Stimulated activated CD8-positive, alpha-beta memory T cell treated with anti-CD3 and anti-CD28 coated beads, Interleukin-4, amount 100 ng/mL, for 48 hours (primary cell): ENCODE results near the gene SGSM2.
A peak's percentile ranks its signal among the peaks of the same experiment; 100 is the strongest.
"Not testable (repeated sequence)": the region's sequence is repeated elsewhere in the genome, so short reads cannot be mapped to it uniquely, and the experiment has no call there.

Experiments
- DNase-seq: peaks from one replicate; pipeline ENCODE4 v3.0.0-alpha.2; 2020

The SGSM2 gene, protein sequence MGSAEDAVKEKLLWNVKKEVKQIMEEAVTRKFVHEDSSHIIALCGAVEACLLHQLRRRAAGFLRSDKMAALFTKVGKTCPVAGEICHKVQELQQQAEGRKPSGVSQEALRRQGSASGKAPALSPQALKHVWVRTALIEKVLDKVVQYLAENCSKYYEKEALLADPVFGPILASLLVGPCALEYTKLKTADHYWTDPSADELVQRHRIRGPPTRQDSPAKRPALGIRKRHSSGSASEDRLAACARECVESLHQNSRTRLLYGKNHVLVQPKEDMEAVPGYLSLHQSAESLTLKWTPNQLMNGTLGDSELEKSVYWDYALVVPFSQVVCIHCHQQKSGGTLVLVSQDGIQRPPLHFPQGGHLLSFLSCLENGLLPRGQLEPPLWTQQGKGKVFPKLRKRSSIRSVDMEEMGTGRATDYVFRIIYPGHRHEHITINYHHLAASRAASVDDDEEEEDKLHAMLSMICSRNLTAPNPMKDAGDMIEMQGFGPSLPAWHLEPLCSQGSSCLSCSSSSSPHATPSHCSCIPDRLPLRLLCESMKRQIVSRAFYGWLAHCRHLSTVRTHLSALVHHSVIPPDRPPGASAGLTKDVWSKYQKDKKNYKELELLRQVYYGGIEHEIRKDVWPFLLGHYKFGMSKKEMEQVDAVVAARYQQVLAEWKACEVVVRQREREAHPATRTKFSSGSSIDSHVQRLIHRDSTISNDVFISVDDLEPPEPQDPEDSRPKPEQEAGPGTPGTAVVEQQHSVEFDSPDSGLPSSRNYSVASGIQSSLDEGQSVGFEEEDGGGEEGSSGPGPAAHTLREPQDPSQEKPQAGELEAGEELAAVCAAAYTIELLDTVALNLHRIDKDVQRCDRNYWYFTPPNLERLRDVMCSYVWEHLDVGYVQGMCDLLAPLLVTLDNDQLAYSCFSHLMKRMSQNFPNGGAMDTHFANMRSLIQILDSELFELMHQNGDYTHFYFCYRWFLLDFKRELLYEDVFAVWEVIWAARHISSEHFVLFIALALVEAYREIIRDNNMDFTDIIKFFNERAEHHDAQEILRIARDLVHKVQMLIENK

DNA sequence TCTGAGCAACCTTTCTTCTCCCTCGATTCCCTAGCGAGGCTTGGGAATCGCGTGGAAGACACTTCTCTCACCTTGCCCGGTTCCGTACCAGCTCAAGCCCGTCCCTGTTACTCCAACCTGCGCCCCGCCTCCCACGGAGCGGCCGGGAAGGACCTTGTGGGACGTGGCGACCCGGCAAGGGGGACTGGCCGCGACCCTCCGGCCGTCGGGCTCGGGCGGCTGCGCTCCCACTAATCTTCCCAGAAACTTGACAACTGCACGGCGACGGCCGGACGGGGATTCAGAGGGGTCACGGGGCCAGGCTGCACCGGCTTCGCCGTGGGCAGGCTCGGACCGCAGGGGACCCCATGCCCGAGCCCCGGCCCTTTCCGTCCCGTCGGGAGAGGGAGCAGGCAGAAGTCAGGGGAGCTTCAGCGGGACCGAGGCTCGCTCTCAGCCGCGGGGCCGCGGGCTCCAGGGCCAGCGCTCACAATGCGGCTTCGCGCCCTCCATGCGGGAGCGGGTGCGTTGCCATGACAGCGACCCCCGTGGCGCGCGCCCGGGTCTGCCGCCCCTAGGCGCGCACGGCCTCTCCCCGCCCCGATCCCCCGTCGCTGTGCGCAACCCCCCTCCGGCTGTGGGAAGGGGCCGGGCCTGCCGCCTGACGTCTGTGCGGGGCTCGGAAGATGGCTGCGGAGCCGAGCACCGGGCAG lies at the start of gene SGSM2:
SGSM2 (plus strand) TSS at position 650 of the 692 bp plus-strand sequence. CDS start 188 bp downstream, outside the sequence.
- DNase-seq, result peak; percentile 76

DNA sequence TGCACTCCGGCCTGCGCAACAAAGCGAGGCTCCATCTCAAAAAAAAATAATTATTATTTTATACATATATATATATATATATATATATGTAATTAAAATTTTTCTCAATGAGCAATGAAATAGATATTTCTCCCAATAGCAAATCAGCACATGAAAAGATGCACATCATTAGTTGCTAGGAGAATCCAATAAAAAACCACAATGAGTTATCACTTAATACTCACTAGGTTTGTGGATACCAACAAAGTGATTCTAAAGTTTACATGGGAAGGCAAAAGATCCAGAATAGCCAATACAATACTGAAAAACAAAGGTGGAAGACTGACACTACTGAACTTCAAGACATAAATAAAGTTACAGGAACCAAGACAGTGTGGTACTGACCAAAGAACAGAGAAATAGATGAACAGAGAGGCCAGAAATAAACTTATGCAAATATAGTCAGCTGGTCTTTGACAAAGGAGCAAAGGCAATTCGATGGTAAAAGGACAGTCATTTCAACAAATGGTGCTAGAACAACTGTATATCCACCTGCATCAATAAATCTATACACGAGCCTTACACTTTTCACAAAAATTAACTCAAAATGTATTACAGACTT lies 47.3 kb upstream of the SGSM2 start:
- DNase-seq, result no peak

DNA sequence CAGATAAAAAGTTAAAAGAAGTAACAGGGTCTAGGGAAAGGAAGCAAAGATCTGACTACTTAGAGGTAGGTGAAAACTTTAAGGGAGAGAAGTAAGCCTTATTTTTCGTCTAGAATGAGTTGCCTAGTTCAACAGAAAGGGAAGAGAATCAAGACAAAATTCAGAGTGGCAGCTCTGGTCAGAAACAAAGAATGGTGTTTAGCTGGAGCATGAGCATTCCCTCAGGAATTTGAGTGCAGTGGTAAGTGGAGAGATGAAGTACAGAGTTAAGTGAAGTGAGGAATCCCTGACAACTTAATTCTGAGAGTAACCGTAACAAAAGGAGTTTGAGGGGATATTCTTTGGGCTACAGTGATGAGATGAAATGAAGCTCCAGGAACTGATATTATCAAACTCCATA lies 45.2 kb upstream of the SGSM2 start:
- DNase-seq, result no peak

DNA sequence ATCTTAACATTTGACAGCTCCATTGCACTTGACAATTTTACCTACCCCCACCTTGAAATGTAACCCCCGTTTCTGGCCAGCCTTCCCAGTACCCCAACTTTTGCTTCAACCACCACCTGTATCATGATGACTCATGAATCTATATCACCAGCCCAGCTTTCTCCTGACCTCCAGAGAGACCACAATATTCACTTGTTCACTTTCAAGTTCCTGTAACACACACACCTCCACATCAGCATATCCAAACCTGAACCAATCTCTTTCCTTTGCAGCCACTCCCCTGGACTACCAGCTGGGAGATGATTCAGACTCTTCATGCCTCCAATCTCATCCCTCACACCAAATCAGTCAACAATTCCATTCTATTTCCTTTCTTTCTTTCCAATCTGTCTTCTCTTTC lies 41.7 kb upstream of the SGSM2 start:
- DNase-seq, result no peak

DNA sequence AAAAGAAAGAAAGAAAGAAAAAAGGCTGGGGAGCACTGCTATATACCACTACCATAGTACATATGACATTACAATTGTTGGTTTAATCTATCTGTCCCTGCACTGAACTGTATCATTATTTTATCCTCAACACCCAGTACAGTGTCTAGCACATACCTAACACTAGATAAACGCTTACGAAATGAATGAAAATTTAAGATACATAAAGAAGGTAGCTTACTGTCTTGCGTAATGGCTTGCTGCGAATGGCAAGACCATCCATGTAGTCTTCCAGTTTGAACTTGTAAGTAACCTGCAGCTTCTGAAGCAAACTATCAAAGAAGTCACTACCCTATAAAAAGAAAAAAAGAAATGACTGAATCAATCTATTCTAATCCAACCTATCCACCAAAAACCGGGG lies 40.3 kb upstream of the SGSM2 start:
- no peak for DNase-seq

DNA sequence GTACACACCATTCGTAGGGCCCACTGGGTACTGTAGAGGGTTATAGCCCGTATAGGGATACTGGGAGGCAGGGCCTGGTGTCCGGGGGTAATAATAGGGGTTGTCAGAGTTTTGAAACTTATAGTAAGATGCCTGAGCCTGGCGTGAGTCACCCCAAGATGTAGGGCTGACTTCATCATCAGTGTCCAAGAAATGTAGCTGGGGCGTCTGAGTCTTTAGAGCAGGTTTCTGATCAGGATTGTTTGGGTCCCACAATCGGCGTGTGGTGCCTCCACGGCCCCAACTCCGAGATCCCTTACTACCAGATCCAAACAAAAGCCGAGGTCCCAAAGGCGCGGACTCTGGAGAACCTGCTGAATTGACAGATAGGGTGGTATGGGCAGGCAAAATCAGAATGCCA lies 38.2 kb upstream of the SGSM2 start:
- no peak for DNase-seq

DNA sequence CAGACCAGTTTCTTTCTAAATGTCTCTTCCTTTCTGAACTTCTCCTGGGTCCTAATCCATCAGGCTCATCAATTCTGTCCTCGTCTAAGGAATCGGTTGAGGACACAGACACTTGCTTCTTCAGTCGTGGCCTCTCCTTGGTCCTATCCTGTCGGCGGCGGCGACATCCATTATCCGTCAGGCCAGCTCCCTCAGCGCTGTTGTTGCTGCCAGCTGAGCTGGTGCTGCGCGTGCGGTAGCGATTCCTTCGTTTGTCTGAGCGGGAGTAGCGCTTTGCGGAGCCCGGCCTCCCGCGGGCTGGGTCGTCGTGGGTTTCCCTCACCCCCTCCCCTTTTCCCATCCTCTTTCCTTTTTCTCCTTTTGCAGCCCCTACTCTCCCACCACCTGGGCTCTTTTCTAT lies 37.5 kb upstream of the SGSM2 start:
- DNase-seq, result no peak

DNA sequence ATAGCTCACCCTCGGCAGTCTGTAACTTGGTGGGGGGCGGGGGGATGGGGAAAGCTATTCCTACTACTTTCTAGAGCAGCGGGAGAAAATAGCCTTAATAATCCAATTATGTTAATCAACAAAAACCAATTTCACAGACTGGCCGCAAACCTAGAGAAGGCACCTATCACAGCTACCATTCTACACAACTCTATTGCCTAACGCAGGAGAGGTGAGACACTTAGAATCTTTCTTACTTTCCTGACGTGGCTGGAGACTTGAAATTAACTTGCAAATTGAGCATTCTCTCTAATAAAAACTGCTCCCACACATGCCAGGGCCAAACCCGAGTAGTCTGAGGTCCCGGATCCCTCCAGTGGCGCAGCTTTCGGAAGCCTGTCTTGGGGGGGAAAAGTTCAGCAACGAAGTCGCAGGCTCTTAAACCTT lies 34.5 kb upstream of the SGSM2 start:
- DNase-seq, result no peak

DNA sequence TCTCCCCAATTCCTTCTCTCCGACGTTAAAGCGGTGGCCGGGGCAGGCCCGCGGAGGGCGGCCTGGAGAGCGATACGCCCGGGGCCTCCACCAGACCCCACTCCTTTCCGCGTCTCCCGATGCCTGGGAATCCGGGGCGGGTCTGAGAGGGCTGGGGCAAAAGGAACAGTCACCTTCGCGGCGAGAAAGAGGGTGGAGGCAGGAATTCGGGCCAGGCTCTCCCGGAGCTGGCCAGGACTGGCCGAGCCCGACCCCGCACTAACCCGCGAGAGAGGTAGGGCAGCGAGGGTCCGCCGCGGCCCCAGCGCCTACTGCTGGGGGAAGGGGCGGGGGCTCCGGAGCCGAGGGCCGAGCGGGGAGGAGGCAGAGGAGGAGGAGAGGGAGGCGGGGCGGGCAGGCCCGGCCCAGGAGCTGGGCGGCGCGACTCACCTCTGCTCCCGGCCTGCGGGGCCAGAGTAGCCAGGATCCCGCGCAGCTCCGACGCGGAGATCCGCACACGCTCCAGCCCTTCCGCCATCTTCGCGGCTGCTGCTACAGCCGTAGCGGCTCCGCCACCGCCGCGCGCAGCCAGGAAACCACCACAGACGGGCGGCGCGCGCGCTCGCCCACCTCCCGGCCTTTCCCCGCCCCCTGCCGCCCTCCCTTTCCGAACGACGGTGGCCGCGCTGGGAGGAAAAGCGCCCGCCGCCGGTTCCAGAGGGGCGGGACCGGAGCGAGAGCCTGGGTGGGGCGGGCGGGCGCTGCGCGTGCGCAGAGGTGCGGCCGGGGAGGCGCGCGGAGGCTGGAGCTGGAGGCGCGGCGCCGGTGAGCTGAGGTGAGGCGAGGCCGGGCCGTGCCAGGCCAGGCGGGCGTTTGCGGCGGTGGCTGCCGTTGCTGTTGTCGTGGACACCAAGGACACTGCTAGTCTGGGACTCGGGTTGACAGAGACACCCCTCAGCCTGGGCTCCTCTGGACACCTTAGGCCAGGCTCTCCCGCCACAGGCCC lies 33.8 kb upstream of the SGSM2 start, which contains the start of the genes SMG6 and SRR:
SMG6 (minus strand) TSS at position 582 of the 985 bp plus-strand sequence; CDS start at position 517, 65 bp downstream.
SRR (plus strand) TSS at position 747 of the 985 bp plus-strand sequence. CDS start 11,611 bp downstream, outside the sequence.
- peak; percentile 96 for DNase-seq

DNA sequence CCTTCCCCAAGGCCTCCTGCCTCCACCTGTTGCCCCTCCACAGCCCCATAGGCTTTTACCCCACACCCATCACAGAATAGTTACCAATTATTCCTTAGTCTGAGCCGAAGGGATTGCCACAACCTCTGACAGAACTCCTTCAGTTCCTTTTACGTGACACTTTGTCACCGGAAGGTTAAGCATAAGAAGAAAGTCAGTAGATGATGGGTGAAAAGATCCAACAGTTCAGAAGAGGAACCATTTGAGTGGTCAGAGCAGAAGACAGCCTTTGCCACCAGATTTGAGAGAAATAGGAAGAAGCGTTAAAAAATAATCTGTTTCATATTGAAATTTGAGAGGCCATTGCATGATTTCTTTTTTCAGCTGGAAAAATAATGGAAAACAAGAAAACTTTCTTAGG lies 32.4 kb upstream of the SGSM2 start:
- DNase-seq, result no peak

DNA sequence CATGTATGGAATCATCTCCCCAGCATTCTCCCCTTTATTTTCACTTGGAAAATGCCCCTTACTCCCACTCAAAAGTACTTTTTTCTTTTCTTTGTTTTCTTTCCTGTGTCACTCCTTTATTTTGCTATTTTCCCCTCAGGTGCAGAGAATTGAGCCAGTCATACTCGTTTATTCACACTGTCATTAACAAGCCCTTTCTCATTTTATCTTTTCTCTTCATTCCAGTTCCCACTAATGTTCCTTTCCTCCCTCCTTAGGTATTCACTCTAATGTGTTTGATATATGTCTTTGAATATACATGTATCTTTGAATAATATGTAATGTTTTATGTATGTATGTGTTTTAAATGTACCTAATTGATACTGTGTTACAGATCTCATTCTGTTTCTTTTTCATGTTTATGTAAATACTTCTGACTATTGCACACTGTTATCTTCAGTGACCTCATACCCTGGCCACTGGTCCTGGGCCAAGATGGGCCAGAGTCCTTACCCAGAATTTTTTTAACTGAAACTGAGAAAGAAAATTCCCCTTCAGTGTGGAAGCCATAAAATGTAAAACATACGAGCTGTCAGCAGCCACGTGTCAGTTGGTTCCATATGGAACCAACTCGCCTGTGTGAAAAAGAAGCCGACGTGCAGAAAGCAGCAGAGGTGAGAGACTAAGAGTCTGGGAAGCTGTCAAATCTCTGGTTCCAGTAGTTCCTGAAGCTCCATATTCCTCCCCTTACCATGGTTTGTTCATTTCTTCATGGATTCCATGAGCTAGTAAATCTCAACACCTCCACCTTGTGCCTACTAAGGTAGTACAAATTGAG lies 27.8 kb upstream of the SGSM2 start:
- no peak for DNase-seq

DNA sequence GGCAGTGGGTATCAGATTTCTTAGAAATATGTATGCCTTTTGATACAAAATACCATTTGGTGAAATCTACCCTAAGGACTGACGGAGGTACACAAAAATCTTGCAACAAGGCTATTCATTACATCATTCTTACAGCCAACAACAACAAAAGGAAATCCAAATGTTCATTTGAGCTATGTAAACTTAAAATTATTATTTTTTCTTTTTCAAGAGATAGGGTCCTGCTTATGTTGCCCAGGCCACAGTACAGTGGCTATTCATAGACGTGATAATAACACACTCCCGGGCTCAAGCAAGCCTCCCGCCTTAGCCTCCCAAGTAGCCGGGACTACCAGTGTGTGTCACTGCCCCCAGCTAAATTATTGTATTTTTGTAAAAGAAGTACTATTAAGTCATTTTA lies 24.6 kb upstream of the SGSM2 start:
- DNase-seq, result no peak

DNA sequence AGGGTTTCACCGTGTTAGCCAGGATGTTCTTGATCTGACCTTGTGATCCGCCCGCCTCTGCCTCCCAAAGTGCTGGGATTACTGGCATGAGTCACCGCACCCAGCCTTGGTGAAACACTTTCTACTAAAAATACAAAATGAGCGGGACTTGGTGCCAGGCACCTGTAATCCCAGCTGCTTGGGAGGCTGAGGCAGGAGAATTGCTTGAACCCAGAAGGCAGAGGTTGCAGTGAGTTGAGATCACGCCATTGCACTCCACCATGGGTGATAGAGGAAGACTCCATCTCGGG lies 20.4 kb upstream of the SGSM2 start:
- DNase-seq, result not testable (repeated sequence)

DNA sequence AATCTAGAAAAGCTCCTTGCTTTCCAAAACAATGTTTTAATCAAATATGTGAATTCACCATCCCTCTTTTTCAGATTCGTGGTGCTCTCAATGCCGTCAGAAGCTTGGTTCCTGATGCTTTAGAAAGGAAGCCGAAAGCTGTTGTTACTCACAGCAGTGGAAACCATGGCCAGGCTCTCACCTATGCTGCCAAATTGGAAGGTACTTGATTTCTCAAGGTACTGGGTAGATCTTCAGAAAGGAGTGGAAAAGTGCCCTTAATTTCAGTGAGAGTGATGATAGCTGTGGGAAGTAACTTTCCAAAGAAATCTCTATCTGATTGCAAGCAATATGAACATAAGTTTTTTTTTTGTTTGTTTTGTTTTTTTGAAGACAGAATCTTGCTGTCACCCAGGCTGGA lies 19.5 kb upstream of the SGSM2 start:
- no peak for DNase-seq

DNA sequence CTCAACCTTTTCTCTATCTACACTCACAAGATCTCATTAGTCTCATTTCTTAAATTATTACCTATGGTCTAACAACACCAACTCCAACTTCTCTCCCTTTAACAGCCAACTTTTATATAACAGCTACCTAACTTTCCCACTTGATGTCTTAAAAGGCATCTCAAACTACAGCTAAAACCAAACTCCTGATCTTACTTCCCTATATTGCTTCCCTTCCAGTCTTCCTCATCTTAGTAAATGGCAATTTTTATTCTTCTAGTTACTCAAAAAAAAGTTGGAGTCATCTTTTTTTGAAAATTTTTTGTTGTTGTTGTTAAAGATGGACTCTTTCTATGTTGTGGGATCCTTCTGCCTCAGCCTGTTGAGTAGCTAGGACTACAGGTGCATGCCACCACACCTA lies 18.2 kb upstream of the SGSM2 start:
- no peak for DNase-seq

DNA sequence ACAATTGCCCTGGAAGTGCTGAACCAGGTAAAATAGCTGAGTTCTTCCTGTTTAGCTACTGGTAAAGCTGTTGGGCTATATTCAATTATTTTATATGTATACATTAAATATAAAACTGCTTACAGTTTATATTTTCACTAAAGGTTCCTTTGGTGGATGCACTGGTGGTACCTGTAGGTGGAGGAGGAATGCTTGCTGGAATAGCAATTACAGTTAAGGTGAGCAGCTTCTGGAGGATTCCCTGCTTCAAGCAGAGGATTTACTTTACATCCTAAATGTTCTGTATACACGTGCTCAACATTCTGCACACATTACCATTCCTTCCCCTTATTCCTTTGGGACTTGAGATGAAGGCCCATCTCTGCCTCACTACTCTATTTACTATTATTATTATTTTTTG lies 15.9 kb upstream of the SGSM2 start:
- no peak for DNase-seq

DNA sequence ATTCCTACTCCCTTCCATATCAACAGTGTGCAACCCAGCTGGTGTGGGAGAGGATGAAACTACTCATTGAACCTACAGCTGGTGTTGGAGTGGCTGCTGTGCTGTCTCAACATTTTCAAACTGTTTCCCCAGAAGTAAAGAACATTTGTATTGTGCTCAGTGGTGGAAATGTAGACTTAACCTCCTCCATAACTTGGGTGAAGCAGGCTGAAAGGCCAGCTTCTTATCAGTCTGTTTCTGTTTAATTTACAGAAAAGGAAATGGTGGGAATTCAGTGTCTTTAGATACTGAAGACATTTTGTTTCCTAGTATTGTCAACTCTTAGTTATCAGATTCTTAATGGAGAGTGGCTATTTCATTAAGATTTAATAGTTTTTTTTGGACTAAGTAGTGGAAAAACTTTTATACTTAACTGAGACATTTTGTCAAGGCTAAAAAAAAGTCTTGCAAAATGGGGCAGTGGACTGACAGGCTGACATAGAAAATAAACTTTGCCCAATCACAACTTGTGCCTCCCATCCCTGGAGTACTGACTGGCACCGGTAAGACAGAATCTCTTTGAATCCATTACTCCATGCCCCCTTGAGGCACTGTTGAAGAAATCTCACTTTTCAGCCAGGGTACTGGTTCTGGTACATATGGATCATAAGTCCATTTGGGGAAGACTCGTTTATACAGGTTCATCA lies 13.5 kb upstream of the SGSM2 start:
- DNase-seq, result no peak

DNA sequence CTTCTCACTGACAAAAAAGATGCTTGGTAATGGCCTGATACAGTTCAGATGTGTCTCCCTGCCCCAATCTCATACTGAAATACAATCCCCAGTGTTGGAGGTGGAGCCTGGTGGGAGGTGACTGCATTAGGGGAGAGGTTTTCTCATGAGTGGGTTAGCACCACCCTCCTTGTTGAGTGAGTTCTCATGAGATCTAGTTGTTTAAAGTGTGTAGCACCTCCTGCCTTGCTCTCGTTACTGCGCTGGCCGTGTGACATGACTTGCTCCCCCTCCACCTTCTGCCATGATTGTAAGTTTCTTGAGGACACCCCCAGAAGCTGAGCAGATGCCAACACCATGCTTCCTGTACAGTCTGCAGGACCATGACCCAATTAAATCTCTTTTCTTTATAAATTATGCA lies 6.0 kb upstream of the SGSM2 start:
- no peak for DNase-seq

DNA sequence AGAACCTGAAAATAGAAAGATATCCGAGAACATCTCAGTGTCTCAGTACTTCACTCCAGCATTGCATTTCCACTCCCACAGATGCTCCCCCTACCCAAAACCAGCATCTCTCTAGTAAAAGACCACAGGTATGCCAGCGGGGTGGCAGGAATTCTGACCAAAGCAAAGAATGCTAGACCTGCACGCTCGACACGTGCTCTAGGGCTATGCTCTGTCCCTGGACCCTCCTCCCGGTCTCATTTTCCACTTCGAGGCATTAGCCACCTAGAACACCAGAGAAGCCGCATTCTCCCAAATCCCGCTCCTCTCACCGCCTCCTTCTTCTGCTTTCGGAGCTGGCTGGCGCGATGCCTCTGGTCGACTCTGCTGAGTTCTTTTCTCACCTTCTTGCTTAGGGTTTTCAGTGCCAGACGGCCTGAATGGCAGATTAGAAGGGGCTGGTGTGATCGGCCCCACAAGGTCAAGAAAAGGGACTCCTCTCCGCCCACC lies 1.5 kb upstream of the SGSM2 start:
- no peak for DNase-seq
